GM20431 (cell line): ENCODE data around the gene CLNS1A.
"Not testable (repeated sequence)": the region's sequence is repeated elsewhere in the genome, so short reads cannot be mapped to it uniquely, and the experiment has no call there.

ENCODE experiments used
- in situ Hi-C: fragments of 300-500 bp; cut with MseI, MboI; formaldehyde crosslinking; loops from one replicate; pipeline ENCODE4 v1.15.0; 2020; ENCODE audit warnings: low sequenced_read_pairs; ENCODE audit not compliant: unreplicated experiment

Gene CLNS1A

GRCh38 chr11:77637345-77638165 is at the start of gene CLNS1A:
Gene CLNS1A (minus strand): TSS chr11:77637794. CDS start chr11:77637714, 80 bp downstream.
- in situ Hi-C loops: no loop called here

GRCh38 chr11:77687088-77687487 is 49.5 kb upstream of the CLNS1A start:
- in situ Hi-C loops: no loop called here

GRCh38 chr11:77677138-77677537 is 39.5 kb upstream of the CLNS1A start:
- in situ Hi-C loops: no loop called here

DNA sequence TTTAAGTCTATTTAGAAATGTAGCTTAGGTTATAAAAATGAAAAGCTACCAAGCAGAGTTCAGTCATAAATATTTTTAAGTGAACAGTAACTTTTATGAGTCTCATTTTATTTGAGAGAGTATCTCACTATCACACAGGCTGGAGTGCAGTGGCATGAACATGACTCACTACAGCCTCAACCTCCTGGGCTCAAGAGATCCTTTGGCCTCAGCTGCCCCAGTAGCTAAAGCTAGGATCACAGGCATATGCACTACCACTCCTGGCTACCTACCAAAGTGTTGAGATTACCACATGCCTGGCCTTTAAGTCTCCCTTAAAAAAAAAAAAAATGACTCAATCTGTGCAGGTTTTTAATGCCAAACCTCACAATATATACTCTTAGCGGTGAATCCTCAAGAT is 34.7 kb upstream of the CLNS1A start:
- in situ Hi-C loops: no loop called here

DNA sequence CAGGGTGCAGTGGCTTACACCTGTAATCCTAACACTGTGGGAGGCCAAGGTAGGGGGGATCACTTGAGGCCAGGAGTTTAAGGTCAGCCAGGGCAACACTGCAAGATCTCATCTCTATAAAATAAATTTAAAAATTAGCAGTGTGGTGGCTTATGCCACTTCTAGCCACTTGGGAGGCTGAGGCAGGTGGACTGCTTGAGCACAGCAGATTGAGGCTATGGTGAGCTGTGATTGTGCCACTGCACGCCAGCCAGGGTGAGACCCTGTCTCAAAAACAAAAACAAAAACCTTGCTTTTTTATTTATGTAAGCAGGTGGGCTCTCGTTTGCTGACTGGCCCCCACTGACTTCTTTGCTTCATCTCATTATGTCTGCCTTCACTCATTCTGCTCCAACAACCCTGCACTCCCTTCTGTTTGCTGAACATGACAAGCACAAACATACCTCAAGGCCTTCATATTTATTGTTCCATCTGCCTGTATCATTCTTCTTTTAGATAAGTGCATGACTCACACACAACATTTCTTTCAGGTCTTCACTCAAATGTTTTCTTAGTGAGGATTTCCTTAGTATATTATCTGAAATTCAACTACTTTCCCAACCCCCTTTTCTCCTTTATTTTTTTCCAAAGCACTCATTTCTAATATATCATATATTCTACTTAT is 32.4 kb upstream of the CLNS1A start:
- in situ Hi-C loops: no loop called here

- in situ Hi-C loops: no loop called here
Measured at GRCh38 chr11:77668760-77669159, 31.2 kb upstream of the CLNS1A start.

GRCh38 chr11:77665240-77665965 is 27.8 kb upstream of the CLNS1A start:
- in situ Hi-C loops: no loop called here

DNA sequence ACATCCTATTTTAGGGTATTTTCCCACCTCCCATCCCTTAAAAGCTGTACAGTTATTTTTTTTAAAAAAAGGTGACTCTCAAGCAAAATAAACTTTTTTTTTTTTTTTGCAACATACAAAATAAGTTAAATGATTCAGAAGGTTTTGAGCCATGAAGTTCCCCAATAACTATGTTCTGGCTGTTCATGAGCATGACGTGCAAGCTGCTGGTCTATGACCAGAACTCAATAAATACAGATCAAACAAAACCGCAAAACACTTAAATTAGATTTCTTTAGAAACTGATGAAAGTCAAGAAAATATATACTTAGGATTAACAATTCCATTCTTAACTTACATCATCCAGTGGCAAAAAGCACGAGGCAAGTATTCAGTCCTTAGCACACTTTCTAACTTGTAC is 24.1 kb upstream of the CLNS1A start:
- in situ Hi-C loops: no loop called here

- in situ Hi-C loops: no loop called here
Measured at GRCh38 chr11:77660947-77661346, 23.4 kb upstream of the CLNS1A start.

DNA sequence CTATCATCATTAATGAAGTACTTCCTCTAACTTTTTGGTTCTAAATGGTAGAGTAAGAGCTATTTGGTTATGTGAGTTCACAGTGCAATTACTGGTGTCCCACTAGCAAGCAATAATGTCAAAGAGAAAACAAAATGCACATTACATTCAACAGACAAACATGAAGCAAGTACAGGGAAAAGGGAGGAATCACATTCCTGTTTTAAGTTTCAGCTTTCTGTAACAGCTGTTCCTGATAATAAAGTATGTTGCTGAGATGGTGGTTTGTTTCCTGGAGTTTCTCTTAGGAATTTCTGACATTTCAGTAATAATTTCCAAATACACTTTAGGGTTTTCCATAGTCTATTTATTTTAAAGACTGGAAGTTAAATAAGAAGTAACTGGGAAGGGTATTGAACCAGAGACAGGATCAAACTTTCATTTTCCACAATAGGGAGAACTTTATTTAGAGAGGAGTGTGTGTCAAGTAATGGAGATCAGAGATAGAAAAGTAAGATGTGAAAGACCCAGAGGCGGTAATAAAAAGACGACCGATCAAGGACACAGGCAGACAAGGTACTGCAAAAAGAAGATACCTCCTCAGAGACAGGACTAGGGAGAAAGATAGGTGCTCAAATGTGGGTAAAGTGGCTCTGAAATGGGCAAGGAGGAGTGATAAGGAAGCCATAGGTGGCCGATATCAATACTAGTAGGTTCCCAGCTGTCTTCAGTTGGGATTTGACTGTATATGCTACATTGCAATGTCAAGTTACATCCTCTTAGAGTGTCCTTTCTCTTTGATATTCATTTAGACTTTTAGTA is 20.8 kb upstream of the CLNS1A start:
- in situ Hi-C loops: no loop called here

GRCh38 chr11:77656362-77656761 is 18.8 kb upstream of the CLNS1A start:
- in situ Hi-C loops: no loop called here

DNA sequence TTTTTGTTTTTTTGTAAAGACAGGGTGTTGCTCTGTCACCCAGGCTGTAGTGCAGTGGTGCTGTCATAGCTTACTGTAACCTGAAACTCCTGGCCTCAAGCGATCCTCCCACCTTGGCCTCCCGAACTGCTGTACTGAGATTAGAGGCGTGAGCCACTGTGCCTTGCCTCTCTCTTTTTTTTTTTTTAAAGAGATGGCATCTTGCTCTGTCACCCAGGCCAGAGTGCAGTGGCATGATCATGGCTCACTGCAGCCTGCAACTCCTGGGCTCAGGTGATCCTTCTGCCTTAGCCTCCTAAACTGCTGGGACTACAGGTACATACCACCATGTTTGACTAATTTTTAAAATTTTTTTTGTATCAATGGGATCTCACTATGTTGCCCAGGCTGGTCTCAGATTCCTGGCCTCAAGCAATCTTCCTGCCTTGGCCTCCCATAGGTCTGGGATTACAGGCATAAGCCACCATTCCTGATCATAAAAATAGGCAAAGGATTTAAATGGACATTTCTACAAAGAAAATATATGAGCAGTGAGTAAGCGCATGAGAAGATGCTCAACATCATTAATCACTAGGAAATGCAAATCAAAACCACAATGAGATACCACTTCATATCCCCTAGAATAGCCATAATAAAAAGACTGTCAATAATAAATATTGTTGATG is 17.3 kb upstream of the CLNS1A start:
- in situ Hi-C loops: no loop called here

DNA sequence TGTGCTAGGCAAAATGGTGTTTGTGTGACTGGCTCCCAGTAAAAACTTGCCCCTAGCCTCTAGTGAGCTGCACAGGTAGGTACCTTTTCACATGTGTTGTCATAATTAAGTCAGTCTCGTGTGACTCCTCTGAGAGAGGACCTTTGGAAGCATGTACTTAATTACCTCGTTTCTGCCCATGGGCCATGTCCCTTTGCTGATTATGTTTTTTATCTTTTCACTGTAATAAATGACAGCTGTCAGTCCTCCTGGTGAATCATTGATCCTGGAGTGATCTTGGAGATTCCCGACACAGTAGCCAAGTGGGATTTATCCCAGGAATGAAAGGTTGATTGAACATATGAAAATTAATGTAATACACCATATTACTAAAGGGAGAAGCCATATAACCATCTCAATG is 12.5 kb upstream of the CLNS1A start:
- in situ Hi-C loops: no loop called here

GRCh38 chr11:77647654-77648305 is 10.2 kb upstream of the CLNS1A start:
- in situ Hi-C loops: no loop called here

DNA sequence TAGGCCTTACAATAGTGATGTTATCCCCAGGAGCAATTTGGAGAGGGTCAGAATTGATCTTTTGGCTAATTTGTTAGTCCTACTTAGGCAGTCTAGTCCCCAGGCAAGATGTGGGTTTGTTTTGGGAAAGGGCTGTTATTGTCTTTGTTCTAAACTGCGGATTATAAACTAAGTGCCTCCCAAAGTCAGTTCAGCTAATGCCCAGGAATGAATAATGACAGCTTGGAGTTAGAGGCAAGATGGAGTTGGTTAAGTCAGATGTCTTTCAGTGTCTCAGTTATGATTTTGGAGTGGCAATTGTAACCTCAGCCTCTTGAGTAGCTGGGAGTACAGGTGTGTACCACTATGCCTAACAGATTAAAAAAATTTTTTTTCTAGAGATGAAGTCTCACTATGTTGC is 7.3 kb upstream of the CLNS1A start:
- in situ Hi-C loops: no loop called here

DNA sequence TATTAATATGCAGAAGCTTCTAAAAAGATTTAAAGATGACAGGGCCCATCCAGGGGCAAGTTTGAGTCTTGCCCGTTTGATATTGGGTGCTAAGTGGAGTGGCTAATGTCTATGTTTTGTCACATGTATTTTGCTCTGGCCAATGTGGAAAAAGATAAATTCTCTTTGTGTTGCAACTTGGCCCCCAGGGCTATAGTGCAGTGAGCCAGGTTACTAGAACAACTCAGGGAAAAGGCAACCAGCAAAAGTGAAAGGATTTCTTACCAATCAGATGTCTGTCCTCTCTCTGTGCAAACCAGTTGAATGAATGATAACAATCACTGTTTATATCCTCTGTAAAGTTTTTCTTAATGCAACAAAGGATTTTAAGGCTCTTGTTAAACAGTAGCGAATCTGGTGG is 4.6 kb upstream of the CLNS1A start:
- in situ Hi-C loops: no loop called here

- in situ Hi-C loops: no loop called here
Measured at GRCh38 chr11:77636731-77637344, 756 bp downstream of the CLNS1A start.

DNA sequence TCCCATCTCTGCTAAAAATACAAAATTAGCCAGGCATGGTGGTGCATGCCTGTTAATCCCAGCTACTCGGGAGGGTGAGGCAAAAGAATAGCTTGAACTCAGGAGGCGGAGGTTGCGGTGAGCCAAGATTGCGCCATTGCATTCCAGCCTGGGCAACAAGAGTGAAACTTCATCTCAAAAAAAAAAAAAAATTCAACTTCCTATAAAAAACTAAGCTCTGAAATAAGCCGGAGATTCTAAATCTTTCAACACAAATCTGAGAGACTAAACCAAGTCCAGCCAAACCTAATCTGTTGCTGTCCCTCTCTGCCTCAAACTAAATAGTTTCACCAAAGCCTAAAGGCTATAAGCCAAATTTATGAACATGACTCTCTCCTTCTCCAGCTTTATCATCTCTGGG is 3.7 kb downstream of the CLNS1A start:
- in situ Hi-C loops: not testable (repeated sequence)
